Tibial nerve (tissue), 4 donors: Measurements from ENCODE around the gene NCAPG. TPM values are rescaled to one million over a fixed set of nuclear protein-coding genes. Genes with fewer than 3 reads are reported as not detected.

Experiments used
- DNase-seq, 2 donors: peaks; one replicate each; pipeline ENCODE4 v3.0.0-alpha.2; 2019; ENCODE audit warnings: low spot score in 2 of 2
- H3K27ac ChIP-seq, 4 donors: fragments of 200-600 bp; sonication (generic) in 3 of 4; one replicate each; pipeline ENCODE4 v1.5.1; 2017 to 2019; ENCODE audit warnings: mild to moderate bottlenecking in 1 of 4
- H3K27me3 ChIP-seq, 2 donors: fragments of 200-600 bp; sonication (generic) in 1 of 2; one replicate each; pipeline versions ENCODE4 v1.5.1 to v1.6.0; 2017 to 2019
- H3K36me3 ChIP-seq, 3 donors: fragments of 200-600 bp; sonication (generic); one replicate each; pipeline ENCODE4 v1.5.1; 2018 to 2019
- H3K4me1 ChIP-seq, 4 donors: fragments of 200-600 bp; sonication (generic) in 3 of 4; one replicate each; pipeline ENCODE4 v1.5.1; 2017 to 2019
- H3K4me3 ChIP-seq, 4 donors: fragments of 200-600 bp; sonication (generic) in 3 of 4; one replicate each; pipeline ENCODE4 v1.5.1; 2017 to 2019; ENCODE audit warnings: mild to moderate bottlenecking in 1 of 4, moderate library complexity in 1 of 4
- H3K9me3 ChIP-seq, 4 donors: fragments of 200-600 bp; sonication (generic) in 3 of 4; one replicate each; pipeline ENCODE4 v1.5.1; 2017 to 2019
- CTCF ChIP-seq, 5 experiments: fragments of 200-600 bp in 3 of 5; fragments of 450-650 bp in 2 of 5; sonication (generic) in 3 of 5; IDR thresholded peaks; one replicate each; pipeline ENCODE4 v1.5.1; 2016 to 2019; ENCODE audit warnings: antibody characterized with exemption in 5 of 5, mild to moderate bottlenecking in 3 of 5, moderate library complexity in 2 of 5
- EP300 ChIP-seq, 2 donors: sonication (generic); formaldehyde crosslinking; IDR thresholded peaks; one replicate each; pipeline ENCODE4 v1.6.1; 2017; ENCODE audit warnings: antibody characterized with exemption in 2 of 2, mild to moderate bottlenecking in 1 of 2
- POLR2A ChIP-seq, 2 donors: fragments of 450-650 bp; IDR thresholded peaks; one replicate each; pipeline ENCODE4 v1.6.1; 2017; ENCODE audit warnings: antibody characterized with exemption in 2 of 2, mild to moderate bottlenecking in 2 of 2, moderate library complexity in 2 of 2
- WGBS, 2 donors: methylation state at CpG; one replicate each; pipeline ENCODE4 v1.1.5; 2018; 5-methylcytosine and 5-hydroxymethylcytosine counted together
- total RNA-seq, 4 donors: library from RNA; depleted of rRNA; stranded (reverse); fragments of >200 nt; gene quantifications; one replicate each; pipeline ENCODE4 v1.1.0, GENCODE V29; 2016

NCAPG gene
- total RNA-seq, 4 donors from 2014 or later = 0.20 to 1.7 (median 0.66) TPM

- H3K4me3 ChIP-seq = no peak overlapping the region
- WGBS, 2 donors = 36 to 37% methylated on average over 5 of the region's 5 CpGs
- H3K27me3 ChIP-seq = no peaks in the 10 kb centered on the region
- no peaks in the 10 kb centered on the region for H3K36me3 ChIP-seq
- peaks cover 0 to 8% (median 0%) of the 10 kb centered on the region in 4 donors for H3K9me3 ChIP-seq
- no peaks in the 10 kb centered on the region for H3K4me1 ChIP-seq
- TF ChIP-seq POLR2A (IDR thresholded peaks at IDR 0.05) (no peak), EP300 (IDR thresholded peaks at IDR 0.05) (no peak), CTCF (IDR thresholded peaks at IDR 0.05) (no peak)
- no peak overlapping the region for H3K27ac ChIP-seq
- no peak for DNase-seq
These were observed 46.8 kb upstream of the NCAPG start for GRCh38 chr4:17763931-17764330.

- DNase-seq = no peak
- 76 to 84% methylated on average over 11 of the region's 11 CpGs for WGBS, 2 donors
These were observed 45.1 kb upstream of the NCAPG start for GRCh38 chr4:17765514-17766286.

GRCh38 chr4:17766826-17767458 lies 43.8 kb upstream of the NCAPG start:
- peaks cover 0 to 8% (median 0%) of the 10 kb centered on the region in 4 donors for H3K9me3 ChIP-seq
- no peak for DNase-seq
- no peak for TF ChIP-seq CTCF (IDR thresholded peaks at IDR 0.05)
- TF ChIP-seq POLR2A (IDR thresholded peaks at IDR 0.05) = no peak
- no peak for TF ChIP-seq EP300 (IDR thresholded peaks at IDR 0.05)
- no peaks in the 10 kb centered on the region for H3K36me3 ChIP-seq
- H3K27me3 ChIP-seq = no peaks in the 10 kb centered on the region
- no peak overlapping the region for H3K4me3 ChIP-seq
- no peak overlapping the region for H3K27ac ChIP-seq
- H3K4me1 ChIP-seq = no peaks in the 10 kb centered on the region
- WGBS, 2 donors = 91 to 93% methylated on average over 8 to 21 of the region's 33 CpGs

More at GRCh38 chr4:17765514-17766286, 45.1 kb upstream of the NCAPG start:
- H3K4me1 ChIP-seq = no peaks in the 10 kb centered on the region
- H3K9me3 ChIP-seq = peaks cover 0 to 8% (median 0%) of the 10 kb centered on the region in 4 donors
- H3K27ac ChIP-seq = no peak overlapping the region
- no peaks in the 10 kb centered on the region for H3K27me3 ChIP-seq
- H3K36me3 ChIP-seq = no peaks in the 10 kb centered on the region
- no peak overlapping the region for H3K4me3 ChIP-seq
- TF ChIP-seq EP300 (IDR thresholded peaks at IDR 0.05) (no peak), CTCF (IDR thresholded peaks at IDR 0.05) (no peak), POLR2A (IDR thresholded peaks at IDR 0.05) (no peak)

GRCh38 chr4:17769406-17770174 lies 41.2 kb upstream of the NCAPG start:
- Histone ChIP-seq H3K36me3 (no peaks in the 10 kb centered on the region), H3K4me1 (no peaks in the 10 kb centered on the region), H3K27ac (no peak overlapping the region), H3K4me3 (no peak overlapping the region), H3K9me3 (peaks cover 0 to 8% (median 0%) of the 10 kb centered on the region in 4 donors), H3K27me3 (no peaks in the 10 kb centered on the region)
- no peak for DNase-seq
- WGBS, 2 donors = 71 to 80% methylated on average over 8 of the region's 8 CpGs
- TF ChIP-seq EP300 (IDR thresholded peaks at IDR 0.05) = no peak
- no peak for TF ChIP-seq CTCF (IDR thresholded peaks at IDR 0.05)
- no peak for TF ChIP-seq POLR2A (IDR thresholded peaks at IDR 0.05)
